HG03135 (cell line): ENCODE measurements around the gene MARCKS.
"Not testable (repeated sequence)": the region's sequence is repeated elsewhere in the genome, so short reads cannot be mapped to it uniquely, and the experiment has no call there.

Experiments used
- ATAC-seq: cut with Tn5 transposase; IDR thresholded peaks from one replicate; pipeline ENCODE4 v1.9.1; 2021; ENCODE audit warnings: mild to moderate bottlenecking, moderate library complexity; ENCODE audit not compliant: unreplicated experiment

Gene MARCKS

DNA sequence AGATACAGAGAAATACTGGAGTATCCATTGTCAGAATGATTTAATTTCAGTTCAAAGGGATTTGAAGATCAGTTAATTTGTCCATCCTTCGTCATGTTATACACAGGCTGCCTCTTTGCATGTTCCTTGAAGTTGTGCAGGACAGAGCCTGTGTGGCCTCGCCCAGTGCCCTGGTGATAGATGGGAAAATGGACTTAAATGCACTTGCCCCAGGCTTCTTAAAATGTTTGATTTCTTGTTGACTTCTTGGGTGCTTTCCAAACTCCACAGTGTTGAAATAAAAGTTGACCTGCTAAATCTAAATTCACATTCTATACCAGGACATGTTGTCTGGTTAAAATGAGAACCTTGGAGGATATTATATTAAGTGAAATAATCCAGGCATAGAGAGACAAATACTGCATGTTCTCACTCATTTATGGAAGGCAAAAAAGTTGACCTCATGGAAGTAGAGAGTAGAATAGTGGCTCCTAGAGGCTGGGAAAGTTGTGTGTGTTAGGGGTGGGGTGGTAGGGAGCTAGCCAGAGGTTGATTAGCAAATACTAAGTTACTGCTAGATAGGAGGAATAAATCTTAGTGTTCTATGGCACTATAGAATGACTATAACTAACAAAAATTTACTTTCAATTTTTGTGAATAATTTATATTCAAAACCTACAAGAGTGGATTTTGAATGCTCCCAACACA, 25.3 kb downstream of the MARCKS start:
- ATAC-seq = no peak

DNA sequence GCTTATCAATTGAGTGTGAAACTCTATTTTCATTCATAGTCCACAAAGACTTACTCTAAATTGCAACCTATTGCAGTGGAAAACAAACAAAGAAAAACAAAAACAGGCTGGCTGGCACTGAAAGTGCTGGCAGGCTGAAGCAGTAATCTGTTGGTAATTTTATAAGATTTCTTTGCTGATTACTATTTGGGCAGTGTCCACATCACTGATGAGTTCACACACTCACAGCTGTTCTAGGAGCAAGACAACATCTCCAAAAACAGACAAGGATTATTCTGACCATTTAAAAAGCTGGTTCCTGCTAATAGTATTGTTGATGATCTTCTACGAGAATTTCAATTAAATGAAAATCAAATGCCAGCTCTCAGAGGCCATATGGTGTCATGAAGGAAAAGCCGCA, 26.9 kb downstream of the MARCKS start:
- ATAC-seq = no peak

DNA sequence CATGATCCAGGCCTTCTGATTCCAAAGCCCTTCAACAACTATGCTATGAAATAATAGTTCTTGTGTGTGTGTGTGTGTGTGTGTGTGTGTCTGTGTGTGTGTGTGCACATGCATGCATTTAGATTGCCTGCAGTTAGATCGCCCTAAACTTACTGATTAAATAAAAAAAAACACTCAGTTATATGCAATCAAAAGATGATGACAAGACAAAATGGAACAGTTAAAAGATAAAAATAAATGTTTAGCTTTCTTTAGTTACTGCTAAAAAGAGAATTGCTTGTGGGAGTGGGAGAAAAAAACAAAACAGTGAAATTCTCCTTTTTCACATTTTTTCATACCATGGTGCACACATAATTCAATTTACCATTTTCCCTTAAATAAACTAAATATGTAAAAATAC, 29.4 kb downstream of the MARCKS start:
- ATAC-seq = no peak

DNA sequence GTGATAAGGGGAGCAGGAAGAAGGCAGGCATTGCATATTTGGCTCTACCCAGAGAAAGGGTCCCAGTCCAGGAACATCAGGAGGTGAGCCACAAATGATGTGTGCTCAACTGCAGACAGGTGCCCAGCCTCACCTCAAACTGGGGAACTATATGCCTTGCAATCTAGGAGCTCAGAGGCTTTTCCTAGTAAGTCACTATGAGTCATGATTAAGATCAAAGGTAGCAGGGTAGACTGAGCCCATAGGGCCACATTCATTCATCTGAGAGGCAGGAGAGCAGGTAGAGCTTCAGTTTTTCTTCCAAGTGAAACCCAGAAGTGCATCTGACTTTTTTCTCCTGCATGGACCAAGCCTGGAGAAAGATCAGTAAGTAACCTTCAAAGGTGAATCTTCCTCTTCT, 31.3 kb downstream of the MARCKS start:
- no peak for ATAC-seq

DNA sequence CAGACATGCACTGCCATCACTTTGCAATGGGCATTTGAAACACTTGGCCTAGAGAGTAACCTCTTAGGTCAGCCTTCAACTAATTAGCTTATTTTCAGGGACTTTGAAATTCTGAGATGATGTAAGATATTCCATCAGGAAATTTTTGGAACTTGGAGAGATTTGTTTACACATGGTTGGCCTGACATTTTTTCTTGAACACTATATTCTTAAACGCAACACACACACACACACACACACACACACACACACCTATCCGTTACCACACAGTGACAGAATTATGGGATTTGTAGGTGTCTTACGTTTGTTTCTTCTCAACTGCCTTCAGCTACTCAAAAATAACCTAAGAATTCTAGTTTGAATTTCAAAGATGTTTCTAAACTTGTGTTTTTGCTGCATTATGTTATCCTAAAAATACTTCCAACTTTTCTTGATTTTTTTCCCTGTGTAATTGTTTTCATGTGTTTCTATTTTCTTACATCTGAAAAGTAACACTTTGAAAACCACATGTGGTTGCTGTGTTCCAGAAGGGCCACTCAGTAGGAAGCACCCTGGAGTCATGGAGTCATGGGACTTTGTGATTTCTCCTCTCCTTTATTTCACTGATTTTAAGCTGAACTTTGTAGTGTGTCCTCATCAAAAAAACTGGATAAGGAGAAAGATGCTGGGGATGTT, 31.9 kb downstream of the MARCKS start:
- ATAC-seq = no peak

- no peak for ATAC-seq
These were observed 36.3 kb downstream of the MARCKS start for GRCh38 chr6:113893451-113893850.

- no peak for ATAC-seq
These were observed 36.7 kb downstream of the MARCKS start for GRCh38 chr6:113893866-113894265.

- no peak for ATAC-seq
These were observed 37.8 kb downstream of the MARCKS start for GRCh38 chr6:113894712-113895674.

GRCh38 chr6:113901482-113901881, 44.3 kb downstream of the MARCKS start:
- ATAC-seq = no peak

- no peak for ATAC-seq
These were observed 46.7 kb downstream of the MARCKS start for GRCh38 chr6:113903666-113904330.

DNA sequence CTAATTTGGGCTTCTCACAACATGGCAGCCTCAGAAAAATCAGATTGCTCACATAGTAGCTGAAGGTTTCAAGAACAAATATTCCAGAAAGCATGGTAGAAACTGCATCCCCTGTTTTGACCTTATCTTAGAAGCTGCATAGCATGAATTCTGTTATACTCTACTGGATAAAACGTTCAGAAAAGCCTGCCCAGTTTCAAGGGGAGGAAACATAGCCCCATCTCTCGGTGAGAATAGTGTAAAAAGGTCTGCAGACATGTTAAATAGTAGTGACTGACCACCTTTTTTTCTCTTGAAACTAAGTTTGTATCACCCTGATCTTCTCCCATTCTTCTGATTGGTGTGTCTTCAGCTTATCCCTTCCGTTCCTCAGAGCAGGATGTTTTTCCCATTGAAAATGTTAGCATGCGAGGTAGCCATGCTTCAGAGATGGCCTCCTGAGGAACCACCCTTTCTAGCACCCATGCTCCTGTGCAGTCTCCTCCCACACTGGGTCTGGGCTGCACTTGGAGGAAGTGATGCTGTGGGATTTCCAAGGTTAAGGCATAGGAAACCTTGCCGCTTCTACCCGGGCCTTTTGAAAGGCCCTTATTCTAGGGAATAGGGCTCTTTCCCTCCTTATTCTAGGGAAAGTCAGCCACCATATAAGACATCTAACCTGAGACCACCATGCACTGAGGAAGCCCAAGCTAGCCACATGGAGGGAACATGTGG, 50.1 kb downstream of the MARCKS start:
- no peak for ATAC-seq

GRCh38 chr6:113908801-113909200, 51.7 kb downstream of the MARCKS start:
- ATAC-seq = no peak

DNA sequence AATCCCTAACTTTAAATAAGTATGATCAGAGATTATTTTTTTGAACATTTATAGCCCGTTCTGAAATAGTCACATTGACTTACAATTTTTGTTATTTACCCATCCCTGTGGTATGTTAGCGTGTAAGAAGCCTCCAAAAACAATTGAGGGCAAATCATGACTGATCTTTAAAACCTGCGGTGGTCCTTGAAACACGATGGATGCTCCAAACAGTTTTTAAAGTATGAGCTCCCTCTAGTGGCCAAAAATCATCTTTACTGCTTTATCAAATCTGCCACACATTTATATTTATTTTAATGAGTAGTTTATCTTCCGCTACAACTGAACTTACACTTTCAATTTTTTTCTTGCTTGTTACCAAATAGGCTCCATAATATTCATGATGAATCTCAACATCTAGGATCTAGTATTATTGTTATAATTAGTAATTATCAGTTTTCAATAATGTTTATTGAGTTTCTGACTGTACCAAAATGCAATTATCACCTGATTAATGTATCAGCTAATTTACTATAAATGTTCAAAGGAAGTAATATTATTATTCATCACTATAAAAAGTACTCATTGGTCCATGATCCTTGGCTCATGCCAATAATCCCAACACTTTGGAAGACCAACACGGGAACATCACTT, 52.2 kb downstream of the MARCKS start:
- no peak for ATAC-seq

DNA sequence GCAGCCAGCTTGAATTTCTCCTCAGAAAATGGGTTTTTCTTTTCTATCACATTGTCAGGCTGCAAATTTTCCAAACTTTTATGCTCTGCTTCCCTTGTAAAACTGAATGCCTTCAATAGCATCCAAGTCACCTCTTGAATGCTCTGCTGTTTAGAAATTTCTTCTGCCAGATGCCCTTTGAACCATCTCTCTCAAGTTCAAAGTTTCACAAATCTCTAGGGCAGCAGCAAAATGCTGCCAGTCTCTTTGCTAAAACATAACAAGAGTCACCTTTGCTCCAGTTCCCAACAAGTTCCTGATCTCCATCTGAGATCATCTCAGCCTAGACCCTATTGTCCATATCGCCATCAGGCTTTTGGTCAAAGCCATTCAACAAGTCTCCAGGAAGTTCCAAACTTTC, 53.1 kb downstream of the MARCKS start:
- ATAC-seq = not testable (repeated sequence)
